Putamen (tissue), 1 donor: ENCODE results near the gene SBDS.
A peak's percentile ranks its signal among the peaks of the same experiment; 100 is the strongest.
"Not testable (repeated sequence)": the region's sequence is repeated elsewhere in the genome, so short reads cannot be mapped to it uniquely, and the experiment has no call there.

Experiments
- DNase-seq: peaks from one replicate; pipeline ENCODE4 v3.0.0-alpha.2; 2016; ENCODE audit warnings: low spot score

The SBDS gene

DNA sequence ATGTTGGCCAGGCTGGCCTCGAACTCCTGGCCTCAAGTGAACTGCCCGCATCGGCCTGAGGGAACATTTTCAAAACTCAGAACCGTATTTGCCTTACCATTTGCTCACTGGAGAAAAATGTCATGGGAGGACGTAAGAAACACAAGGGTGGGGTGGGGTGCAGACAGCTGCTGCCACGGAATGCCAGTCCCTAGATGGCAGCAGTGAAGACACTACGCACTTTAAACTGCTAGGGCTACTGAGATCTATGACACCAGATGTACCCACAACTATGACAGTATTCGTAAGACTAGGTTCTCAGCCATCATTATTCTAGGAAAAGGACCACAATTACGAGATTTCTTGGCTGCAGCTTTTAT lies 716 bp downstream of the SBDS start:
- DNase-seq, result peak; percentile 31

DNA sequence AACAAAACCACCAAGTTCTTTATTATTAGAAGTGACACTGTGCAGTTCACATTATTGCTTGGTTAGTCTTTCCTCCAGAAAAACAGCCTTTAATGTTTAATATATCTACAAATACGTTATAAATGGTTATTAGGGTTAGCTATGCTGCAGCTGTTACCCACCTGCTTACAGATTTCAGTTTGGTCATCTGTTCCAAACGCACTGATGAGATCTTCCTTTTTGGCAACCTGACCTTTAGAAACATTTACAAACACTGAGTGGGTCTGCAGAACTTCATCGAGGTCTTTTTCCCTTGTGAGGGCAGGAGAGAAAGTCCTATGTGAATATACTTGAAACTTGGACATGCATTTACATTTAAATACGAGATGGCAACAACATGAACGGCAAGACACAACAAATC lies 1.3 kb downstream of the SBDS start:
- not testable (repeated sequence) for DNase-seq

DNA sequence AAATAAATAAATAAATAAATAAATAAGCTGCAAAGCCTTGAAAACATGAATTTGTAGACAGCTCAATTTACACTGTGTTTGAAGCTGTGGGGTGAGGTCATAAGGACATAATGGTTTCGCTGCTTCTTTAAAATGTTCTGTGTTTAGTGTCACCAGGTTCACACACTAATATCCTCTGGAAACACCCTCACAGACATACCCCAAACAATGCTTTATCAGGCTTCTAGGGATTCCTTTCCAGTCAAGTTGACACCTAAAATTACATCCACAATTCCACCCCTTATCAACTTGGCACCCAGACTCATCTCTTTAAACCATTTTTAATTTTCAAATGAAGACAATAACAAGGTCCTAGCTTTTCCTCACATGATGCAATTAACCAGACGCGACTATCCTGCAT lies 5.8 kb downstream of the SBDS start:
- not testable (repeated sequence) for DNase-seq

DNA sequence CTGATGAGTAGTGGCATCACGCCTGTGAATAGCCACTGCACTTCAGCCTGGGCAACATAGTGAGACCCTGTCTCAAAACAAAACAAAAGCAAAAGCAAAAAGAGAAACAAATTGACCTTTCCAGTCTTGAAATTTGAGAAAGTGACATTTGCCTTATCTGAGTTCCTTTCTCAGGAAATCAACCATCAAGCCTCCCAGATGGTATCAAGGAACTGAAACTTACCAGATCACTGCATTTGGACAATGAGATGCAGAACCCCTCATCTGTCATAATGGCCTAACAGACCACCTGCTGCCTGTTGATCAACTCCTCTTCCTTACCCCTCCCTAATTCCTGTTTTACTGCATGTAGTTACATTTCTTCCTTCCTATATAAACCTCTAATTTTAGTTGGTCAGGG lies 15.1 kb downstream of the SBDS start:
- DNase-seq, result not testable (repeated sequence)

DNA sequence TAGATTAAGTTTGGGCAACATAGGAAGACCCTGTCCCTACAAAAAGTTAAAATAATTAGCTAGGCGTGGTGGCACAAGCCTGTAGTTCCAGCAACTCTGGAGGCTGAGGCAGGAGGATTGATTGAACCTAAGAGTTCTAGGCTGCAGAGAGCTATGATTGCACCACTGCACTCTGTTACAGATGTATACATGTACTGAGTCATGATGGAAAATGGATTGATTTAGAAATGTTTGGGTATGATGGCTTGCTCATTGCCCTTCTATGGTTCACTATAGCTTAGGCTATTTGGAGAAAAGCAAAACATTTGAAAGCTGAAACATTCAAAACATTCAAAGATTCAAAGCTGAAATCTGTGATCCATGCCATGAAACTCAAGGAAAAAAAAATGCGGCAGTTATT lies 16.4 kb downstream of the SBDS start:
- DNase-seq, result not testable (repeated sequence)

DNA sequence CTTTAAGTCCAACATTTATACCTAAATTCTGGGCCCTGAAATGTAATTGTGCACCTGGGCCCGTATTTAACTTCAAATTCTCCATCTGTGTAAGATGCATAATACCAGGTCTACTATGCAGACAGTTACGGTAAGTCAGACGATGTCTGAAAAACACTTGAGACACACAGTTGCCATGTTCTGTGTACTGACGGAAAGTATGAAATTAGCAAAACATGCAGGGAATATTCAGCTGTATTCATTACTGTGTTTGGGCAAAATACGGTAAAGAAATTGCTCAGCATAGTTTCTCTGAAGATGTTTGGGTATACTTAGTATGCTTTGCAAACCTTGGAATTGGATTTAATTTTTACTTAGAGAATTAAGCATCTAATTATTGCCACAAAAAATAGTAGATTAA lies 17.1 kb downstream of the SBDS start:
- not testable (repeated sequence) for DNase-seq

DNA sequence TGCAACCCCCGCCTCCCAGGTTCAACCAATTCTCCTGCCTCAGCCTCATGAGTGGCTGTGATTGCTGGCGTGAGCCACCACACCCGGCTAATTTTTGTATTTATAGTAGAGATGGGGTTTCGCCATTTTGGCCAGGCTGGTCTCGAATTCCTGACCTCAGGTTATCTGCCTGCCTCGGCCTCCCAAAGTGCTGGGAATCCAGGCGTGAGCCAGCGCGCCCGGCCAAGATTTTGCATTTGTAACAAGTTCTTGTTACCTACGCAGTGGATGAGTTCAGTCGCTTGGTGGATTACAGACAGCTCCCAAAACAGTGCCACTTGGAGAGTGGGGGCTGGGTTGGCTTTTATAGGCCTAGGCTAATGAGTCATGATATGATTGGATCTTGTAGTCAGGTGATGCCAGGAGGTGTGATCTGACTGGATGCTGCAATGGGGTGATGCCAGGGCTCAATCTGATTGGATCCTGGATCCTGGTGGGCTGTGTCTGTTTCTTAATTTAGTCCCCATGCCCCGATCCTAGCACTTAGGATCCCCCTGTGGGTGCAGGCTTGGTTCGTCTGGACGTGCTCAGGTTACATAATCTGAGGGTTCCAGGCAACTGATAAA lies 20.3 kb downstream of the SBDS start:
- no peak for DNase-seq

DNA sequence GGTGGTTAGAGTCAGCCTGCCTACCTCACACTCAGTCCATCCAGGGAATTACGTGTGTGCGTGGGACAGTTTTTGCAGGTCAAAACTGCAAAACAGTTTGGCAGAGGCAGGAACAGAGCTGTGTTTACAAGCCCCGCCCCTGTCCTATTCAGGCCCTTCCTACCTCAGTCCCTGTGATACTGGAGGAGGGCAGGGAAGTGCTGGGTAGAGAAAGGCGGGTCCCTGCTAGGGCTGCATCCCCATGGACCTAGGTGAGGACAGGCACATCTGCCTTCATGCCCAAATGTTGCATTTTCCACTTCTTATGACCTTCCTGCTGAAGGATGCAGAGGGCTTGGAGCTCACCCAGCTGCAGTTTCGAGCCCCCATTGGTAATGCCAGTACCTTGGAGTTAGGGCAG lies 25.1 kb downstream of the SBDS start:
- DNase-seq, result no peak

DNA sequence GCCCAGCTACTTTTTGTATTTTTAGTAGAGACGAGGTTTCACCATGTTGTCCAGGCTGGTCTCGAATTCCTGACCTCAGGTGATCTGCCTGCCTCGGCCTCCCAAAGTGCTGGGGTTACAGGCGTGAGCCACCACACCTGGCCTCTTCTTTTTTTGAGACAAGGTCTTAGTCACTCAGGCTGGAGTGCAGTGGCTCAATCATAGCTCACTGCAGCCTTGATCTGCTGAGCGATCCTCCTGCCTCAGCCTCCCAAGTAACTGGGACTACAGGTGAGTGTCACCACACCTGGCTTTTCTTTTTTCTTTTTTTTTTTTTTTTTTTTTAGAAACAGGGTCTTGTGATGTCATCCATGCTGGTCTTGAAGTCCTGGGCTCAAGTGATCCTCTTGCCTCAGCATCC lies 26.4 kb downstream of the SBDS start:
- not testable (repeated sequence) for DNase-seq

DNA sequence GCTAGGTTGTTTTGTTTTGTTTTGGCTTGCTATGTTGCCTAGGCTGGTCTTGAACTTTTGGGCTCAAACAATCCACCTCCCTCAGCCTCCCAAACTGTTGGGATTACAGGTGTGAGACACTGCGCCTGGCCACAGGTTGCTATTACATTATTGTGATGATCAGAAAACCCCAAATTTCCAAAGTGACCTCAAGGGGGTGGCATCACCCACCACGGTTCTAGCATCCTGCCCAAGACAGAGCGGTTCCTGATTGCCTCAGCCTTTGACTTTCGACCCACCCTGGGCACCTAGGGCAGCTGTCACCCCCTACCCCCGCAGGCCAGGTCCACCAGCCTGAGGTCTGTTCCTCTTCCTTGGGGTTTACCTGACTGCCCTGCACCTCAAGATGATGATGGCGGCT lies 28.4 kb downstream of the SBDS start:
- no peak for DNase-seq

DNA sequence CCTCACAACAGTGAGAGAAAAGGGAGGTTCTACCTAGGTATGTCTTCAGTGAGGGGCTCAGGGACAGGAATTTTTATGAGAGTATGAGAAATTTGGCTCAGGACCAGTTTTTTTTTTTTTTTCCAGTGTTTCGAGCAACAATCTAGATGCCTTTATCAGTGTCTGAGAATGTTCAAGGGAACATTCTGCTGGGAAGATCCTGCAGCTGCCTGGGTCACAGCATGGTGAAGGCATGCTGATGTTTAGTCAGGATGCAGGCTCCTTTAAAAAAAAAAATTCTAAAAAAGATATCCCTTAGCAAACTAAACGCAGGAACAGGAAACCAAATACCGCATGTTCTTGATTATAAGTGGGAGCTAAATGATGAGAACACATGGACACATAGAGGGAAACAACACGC lies 31.0 kb downstream of the SBDS start:
- DNase-seq, result no peak

DNA sequence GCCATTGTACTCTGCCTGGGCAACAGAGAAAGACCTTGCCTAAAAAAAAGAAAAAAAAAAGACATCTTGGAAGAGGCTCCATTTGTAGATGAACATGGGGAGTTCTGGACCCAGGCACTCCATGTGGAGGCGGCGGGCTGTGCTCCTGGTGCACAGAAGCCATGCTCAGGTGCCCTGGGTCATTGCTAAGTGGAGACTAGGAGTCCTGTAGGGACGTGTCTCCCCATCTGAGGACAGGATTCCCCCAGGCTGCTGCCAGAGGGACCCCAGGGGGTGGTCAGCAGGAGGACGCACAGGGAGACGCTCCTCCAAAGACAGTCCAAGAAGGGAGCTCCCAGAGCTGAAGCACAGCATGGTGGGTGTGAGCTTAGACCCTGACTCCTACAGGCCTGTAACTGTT lies 34.3 kb downstream of the SBDS start:
- no peak for DNase-seq

DNA sequence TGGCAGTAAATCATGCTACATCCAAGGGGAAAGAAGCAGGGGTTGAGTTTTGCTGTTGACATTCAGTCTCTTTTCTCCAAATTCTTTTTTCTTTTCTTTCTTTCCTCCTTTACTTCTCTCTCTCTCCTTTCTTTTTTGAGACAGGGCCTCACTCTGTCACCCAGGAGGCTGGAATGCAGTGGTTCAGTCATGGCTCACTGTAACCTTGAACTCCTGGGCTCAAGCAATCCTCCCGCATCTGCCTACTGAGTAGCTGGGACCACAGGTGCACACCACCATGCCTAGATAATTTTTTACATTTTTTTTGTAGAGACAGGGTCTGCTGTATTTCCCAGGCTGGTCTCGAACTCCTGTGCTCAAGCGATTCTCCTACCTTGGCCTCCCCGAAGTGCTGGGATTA lies 35.2 kb downstream of the SBDS start:
- no peak for DNase-seq

DNA sequence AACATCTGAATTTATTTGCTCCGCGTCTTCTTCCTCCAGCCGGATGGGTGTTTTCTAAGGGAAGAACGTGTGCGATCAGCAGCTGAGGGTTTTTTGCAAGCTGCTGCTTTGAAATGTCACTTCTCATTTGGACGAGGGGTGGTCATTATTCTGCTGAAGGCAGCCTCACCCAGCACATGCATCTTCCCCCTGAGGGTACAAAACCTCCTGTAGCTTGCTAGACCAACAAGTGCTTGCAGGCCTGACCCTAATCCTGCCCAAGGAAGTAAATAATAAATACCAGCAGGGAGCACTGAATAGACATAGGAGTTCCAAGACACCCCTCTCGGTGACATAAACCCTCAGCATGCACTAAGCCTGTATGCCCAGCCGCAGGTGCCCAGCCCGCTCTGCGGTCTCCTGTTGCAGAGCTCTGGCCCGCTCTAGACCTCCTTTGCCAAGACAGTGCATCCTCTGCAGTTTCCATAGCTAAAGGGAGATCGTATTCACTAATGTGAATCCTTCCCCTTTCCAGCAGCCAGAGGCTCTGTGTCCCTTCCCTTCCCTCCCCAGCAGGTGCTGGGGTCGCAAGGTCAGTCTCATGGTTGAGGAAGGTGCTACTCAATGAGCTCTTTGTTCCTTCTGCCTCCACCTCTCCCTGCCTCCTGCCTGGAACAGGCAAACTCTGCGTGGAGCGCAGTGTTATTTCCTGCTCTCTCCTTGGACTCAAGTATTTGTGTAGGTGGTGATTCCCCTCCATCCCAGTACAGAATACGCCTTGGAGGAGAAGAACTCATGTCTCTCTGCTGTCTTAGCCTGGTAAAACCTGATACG lies 36.6 kb downstream of the SBDS start:
- no peak for DNase-seq

DNA sequence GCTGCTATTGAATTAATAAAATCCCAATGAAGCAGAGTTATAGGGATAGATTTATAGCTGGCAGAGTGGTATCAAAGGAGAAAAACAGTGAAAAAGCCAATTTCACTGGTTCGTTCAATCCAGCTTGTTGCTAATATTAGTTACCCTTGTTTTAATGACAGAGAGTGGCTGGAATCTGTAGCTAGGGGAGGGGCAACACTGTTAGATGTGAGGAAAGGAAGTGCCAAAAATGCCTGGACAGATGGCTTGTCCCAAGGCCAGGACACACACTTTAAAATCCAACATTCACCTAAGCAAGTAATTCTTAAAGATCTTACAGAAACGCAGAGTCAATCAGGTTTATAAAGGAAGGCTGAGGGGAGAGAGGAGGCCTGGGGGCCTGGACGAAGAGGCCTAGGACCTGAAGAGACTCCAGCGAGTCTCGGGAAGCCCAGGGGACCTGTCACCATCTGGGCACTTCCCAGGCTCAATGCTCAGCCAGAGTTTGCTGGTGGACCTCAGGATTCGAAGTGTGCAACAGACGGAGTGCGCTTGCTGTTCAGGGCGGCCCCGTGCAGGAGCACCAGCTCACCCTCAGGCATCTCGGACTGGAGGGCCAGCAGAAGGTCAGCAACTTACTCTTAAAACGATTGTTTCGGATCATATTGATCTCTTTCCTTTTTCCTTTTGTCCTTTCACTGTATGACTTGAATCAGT lies 37.6 kb downstream of the SBDS start:
- no peak for DNase-seq

DNA sequence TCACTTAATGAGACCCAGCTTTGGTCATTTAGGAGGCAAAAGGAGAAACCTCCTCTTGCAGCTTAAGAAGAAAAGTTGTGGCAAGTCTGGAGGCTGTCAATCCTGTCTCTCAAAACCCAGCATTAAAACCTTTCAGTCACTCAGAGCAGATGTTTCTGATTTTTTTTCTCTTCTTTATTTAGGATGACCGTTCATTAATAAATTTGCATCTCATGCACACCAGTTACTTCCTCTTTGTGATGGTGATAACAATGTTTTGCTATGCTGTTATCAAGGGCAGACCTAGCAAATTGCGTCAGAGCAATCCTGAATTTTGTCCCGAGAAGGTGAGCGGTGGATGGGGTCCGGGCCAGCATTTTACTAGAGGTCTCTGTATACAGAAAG lies 42.4 kb downstream of the SBDS start:
- no peak for DNase-seq

DNA sequence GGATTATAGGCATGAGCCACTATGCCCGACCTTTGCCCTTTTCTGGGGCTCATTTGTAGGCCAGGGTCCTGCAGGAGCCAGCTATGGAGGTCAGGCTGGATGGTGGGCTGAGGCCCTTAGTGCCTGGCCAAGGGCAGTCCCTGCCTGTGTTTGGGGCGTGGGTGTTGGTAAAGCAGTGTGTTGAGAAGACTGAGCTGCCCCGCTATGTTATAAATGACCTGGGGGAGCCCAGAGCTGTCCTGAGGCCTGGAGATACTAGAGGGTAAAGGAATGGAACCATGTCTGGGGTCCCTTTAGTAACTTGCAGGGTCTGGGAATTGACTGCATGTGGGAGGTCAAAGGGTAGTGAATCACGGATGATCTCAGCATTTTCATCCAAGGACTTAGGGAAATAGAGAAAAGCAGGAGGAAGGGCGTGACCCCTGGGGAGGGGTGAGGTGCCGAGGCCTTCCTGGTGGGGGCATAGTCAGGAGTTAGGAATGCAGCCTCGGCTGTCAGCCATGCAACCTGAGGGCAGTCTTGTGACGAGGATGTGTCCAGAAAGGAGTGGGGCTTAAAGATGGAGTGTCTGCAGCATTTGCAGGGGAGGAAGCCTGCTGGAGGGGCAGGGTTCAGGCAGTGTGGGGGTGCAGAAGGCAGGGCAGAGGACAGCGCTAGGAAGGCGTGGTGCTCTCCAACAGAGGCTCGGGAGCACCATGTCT lies 42.9 kb downstream of the SBDS start:
- DNase-seq, result no peak

DNA sequence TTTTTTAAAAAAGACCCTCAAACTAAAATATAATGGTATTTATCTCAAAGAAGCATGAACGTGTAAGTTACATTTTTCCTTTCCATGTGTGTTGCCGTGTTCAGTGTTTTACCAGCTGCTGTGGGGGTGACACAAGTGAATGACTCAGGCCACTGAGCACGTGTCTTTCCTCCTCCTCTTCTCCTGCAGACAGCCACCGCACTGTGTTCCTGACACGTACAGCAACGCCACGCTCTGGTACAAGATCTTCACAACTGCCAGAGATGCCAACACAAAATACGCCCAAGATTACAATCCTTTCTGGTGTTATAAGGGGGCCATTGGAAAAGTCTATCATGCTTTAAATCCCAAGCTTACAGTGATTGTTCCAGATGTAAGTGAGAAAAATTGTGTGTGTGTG lies 44.6 kb downstream of the SBDS start:
- DNase-seq, result peak; percentile 80

DNA sequence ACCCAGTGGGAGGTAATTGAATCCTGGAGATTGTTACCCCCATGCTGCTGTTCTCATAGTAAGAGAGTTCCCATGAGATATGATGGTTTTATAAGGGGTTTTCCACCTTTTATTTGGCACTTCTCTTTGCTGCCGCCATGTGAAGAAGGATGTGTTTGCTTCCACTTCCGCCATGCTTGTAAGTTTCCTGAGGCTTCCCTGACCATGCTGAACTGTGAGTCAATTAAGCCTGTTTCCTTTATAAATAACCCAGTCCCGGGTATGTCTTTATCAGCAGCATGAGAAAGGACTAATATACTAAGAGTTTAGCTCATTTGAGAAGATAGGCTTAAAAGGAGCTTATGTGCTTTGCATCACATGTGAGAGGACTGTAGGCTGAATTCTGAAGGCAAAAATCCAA lies 45.1 kb downstream of the SBDS start:
- no peak for DNase-seq

DNA sequence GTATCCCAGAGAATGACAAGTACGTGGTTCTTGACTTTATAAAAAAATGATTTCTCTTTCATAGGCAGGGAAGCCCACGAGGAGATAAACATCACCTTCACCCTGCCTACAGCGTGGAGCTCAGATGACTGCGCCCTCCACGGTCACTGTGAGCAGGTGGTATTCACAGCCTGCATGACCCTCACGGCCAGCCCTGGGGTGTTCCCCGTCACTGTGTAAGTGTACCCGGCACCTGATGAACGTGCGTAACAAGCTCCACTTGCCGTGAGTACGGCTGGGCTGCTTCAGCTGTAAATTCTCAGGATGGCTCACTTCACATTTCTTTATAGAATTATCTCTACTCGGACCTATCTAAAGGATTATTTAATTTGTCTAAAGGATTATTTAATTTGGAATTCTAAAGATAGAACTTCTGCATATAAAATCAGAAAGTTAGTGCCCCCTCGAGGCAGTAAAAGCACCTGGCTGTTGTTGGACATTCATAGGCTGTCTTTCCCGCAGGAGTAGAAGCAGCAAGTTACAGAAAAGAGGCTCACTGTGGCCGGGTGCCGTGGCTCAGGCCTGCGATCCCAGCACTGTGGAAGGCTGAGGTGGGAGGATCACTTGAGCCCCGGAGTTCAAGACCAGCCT lies 46.8 kb downstream of the SBDS start:
- DNase-seq, result no peak

DNA sequence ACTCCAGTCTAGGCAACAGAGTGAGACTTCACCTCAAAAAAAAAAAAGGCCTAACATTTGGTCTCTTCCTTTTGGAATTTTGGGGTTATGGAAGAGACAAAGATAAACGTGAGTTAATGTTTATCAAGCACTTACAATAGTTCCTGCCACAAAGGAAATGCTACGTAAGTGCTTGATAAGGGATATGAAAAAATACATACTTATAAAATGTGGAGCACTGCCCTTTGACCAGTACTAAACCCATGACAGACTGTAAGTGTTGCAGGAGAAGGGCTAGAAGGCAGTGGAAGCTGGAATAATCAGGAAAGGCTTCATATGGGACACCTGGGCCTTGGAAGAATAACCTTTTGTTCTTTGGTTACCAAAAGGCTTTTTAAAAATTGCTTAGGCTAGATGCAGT lies 48.8 kb downstream of the SBDS start:
- DNase-seq, result no peak

DNA sequence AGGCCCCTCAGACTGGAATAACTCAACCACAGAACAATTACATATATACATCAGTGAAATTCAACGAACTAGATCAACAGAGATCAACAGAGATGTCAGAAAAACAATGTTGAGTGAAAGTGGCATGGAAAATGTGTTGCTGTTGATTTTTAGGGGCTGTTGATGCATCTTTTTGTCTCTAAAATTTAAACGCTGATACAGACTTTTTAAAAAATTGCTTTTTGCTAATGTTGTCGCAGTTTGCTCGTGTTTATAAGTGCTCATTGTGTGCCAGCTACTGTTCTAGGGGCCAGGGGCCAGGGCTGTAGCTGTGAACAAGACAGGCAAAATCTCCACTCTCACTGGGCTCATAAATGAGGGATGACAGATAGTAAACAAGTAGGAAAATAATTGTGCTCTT lies 56.1 kb downstream of the SBDS start:
- DNase-seq, result no peak
